ENCODE results near the gene TSC22D2. TPM values are rescaled to one million over a fixed set of nuclear protein-coding genes. Genes with fewer than 3 reads are reported as not detected.

The TSC22D2 gene
- total RNA-seq, 1 donor from 2014 or later: 8.5 TPM

GRCh38 chr3:150411106-150411460 is 3.0 kb downstream of the TSC22D2 start:
- DNase-seq (ENCODE audit: low spot score) (no peak), ATAC-seq (no peak)

- ATAC-seq (no peak), DNase-seq (ENCODE audit: low spot score) (no peak)
Observed at GRCh38 chr3:150411546-150411945, 3.4 kb downstream of the TSC22D2 start.

GRCh38 chr3:150411976-150412375 is 3.9 kb downstream of the TSC22D2 start:
- DNase-seq (ENCODE audit: low spot score): no peak
- no peak for ATAC-seq

- DNase-seq (ENCODE audit: low spot score): no peak
- ATAC-seq: no peak
Observed at GRCh38 chr3:150412561-150413231, 4.6 kb downstream of the TSC22D2 start.

GRCh38 chr3:150414258-150414657 is 6.2 kb downstream of the TSC22D2 start:
- DNase-seq (ENCODE audit: low spot score): no peak
- ATAC-seq: no peak

GRCh38 chr3:150414959-150415358 is 6.9 kb downstream of the TSC22D2 start:
- ATAC-seq (no peak), DNase-seq (ENCODE audit: low spot score) (no peak)

GRCh38 chr3:150419076-150419868 is 11.2 kb downstream of the TSC22D2 start:
- ATAC-seq: no peak
- DNase-seq (ENCODE audit: low spot score): no peak

- ATAC-seq: no peak
- no peak for DNase-seq (ENCODE audit: low spot score)
Observed at GRCh38 chr3:150419959-150420358, 11.9 kb downstream of the TSC22D2 start.

GRCh38 chr3:150421256-150421655 is 13.2 kb downstream of the TSC22D2 start:
- ATAC-seq: no peak
- DNase-seq (ENCODE audit: low spot score): no peak

GRCh38 chr3:150421799-150422548 is 13.9 kb downstream of the TSC22D2 start:
- DNase-seq (ENCODE audit: low spot score) (no peak), ATAC-seq (peak; percentile 57)

GRCh38 chr3:150422907-150423306 is 14.8 kb downstream of the TSC22D2 start:
- ATAC-seq: no peak
- no peak for DNase-seq (ENCODE audit: low spot score)

- ATAC-seq: no peak
- DNase-seq (ENCODE audit: low spot score): no peak
Observed at GRCh38 chr3:150423761-150424160, 15.7 kb downstream of the TSC22D2 start.

GRCh38 chr3:150426292-150426691 is 18.2 kb downstream of the TSC22D2 start:
- DNase-seq (ENCODE audit: low spot score) (no peak), ATAC-seq (no peak)

- ATAC-seq (no peak), DNase-seq (ENCODE audit: low spot score) (no peak)
Observed at GRCh38 chr3:150428562-150428961, 20.5 kb downstream of the TSC22D2 start.

GRCh38 chr3:150429767-150430671 is 21.9 kb downstream of the TSC22D2 start:
- no peak for DNase-seq (ENCODE audit: low spot score)
- no peak for ATAC-seq

- DNase-seq (ENCODE audit: low spot score) (no peak), ATAC-seq (no peak)
Observed at GRCh38 chr3:150433347-150433746, 25.2 kb downstream of the TSC22D2 start.

GRCh38 chr3:150434234-150434633 is 26.1 kb downstream of the TSC22D2 start:
- DNase-seq (ENCODE audit: low spot score): no peak
- peak; percentile 39 for ATAC-seq

GRCh38 chr3:150436161-150436560 is 28.1 kb downstream of the TSC22D2 start:
- DNase-seq (ENCODE audit: low spot score): no peak
- ATAC-seq: no peak

- DNase-seq (ENCODE audit: low spot score) (no peak), ATAC-seq (peak; percentile 89)
Observed at GRCh38 chr3:150439657-150440056, 31.6 kb downstream of the TSC22D2 start.

- DNase-seq (ENCODE audit: low spot score) (no peak), ATAC-seq (no peak)
Observed at GRCh38 chr3:150443331-150443741, 35.2 kb downstream of the TSC22D2 start.

- no peak for ATAC-seq
- no peak for DNase-seq (ENCODE audit: low spot score)
Observed at GRCh38 chr3:150444371-150444770, 36.3 kb downstream of the TSC22D2 start.
